ENCODE measurements around the gene METAP2.

Gene METAP2

DNA sequence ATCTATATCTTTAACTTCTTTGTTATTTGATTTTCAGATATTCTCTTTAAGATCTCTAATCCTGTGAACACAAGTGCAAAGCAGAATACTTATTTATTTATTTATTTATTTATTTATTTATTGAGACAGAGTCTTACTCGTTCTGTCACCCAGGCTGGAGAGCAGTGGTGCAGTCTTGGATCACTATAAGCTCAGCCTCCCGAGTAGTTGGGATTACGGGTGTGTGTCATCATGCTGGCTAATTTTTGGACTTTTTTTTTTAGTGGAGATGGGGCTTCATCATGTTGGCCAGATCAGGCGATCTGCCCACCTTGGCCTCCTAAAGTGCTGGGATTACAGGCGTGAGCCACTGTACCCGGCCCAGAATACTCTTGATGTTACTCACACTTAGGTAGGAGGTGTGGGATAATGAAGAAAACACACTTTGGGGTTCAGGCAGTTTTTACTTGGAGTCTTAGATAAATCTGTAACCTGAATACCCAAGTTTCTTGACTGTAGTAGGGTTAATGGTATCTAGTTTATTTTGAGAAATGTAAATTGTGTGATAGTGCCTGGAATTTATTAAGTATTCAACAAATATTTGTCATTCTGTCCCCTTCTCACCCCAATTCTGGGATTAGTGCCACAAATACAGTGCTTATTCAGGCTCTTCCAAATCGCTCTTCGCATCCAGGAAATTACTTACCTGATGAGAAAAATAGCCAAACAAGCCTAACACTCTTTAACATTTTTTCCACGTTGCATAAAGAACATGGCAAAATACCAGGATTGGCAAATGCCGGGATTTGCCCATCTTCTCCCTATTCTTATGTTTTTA, 33.0 kb downstream of the METAP2 start:
- DNase-seq (ENCODE audit: low spot score in 2 of 2), result no peak
- no peaks in the 10 kb centered on the region for H3K27me3 ChIP-seq (ENCODE audit: low read depth)
- in situ Hi-C loops (cut with MboI; ENCODE audit: low sequenced_read_pairs), result no loop called here
- H3K4me3 ChIP-seq, result no peak overlapping the region
- peaks cover 67% of the 10 kb centered on the region for H3K36me3 ChIP-seq (replicated peaks)
- H3K4me1 ChIP-seq, result no peaks in the 10 kb centered on the region
- H3K9me3 ChIP-seq, result no peaks in the 10 kb centered on the region

DNA sequence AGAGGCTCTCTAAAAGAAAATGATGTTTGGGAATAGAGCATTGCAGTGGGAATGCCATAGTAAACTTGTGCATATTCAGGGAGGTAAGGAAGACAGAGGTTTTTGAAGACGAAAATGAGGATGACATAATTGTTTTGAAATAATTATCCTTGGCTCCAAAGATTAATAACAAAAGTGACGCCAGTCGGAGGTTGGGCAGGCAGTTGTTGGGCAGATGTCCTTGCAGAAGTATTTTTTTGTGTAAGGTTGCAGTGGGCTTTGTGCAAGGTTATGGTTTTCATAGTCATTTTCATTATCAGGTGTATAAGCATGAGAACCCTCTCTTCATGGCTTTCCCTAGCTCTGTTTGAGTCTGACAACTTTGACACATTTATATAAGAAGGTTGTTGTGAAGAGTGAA, 35.3 kb downstream of the METAP2 start:
- in situ Hi-C loops (cut with MboI; ENCODE audit: low sequenced_read_pairs), result no loop called here
- Histone ChIP-seq H3K36me3 (replicated peaks) (peaks cover 74% of the 10 kb centered on the region), H3K27me3 (ENCODE audit: low read depth) (no peaks in the 10 kb centered on the region), H3K9me3 (no peaks in the 10 kb centered on the region), H3K4me3 (no peak overlapping the region), H3K4me1 (no peaks in the 10 kb centered on the region)
- DNase-seq (ENCODE audit: low spot score in 2 of 2), result no peak

DNA sequence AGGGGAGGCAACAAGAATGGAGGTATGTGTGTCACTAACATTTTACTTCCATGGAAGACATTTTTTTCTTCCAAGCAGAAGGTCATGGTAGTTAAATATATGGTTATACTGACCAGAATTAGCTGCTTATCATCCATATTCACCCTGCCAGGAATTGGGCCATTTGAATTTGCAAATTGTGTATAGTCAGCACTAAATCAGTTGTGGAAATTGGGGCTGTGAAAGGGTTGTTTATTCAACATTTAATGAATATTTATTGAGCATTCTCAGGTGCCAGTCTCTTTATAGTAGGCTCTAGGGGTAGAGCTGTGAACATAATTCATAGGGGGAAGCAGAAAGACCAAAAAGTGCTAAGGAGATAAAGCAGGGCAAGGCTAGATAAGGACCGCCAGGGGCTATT, 38.0 kb downstream of the METAP2 start:
- Histone ChIP-seq H3K27me3 (ENCODE audit: low read depth) (no peaks in the 10 kb centered on the region), H3K36me3 (replicated peaks) (peaks cover 64% of the 10 kb centered on the region), H3K9me3 (no peaks in the 10 kb centered on the region), H3K4me3 (no peak overlapping the region), H3K4me1 (no peaks in the 10 kb centered on the region)
- in situ Hi-C loops (cut with MboI; ENCODE audit: low sequenced_read_pairs), result no loop called here
- no peak for DNase-seq (ENCODE audit: low spot score in 2 of 2)

DNA sequence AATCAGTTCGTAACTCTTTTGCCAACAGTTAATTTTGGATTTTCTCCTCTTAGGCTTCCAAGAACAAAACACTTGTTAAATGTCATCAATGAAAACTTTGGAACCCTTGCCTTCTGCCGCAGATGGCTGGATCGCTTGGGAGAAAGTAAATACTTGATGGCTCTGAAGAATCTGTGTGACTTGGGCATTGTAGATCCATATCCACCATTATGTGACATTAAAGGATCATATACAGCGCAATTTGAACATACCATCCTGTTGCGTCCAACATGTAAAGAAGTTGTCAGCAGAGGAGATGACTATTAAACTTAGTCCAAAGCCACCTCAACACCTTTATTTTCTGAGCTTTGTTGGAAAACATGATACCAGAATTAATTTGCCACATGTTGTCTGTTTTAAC, 39.6 kb downstream of the METAP2 start:
- Histone ChIP-seq H3K36me3 (replicated peaks) (peaks cover 51% of the 10 kb centered on the region), H3K27me3 (ENCODE audit: low read depth) (no peaks in the 10 kb centered on the region), H3K4me1 (no peaks in the 10 kb centered on the region; the same call in 1 of the 2 replicates), H3K9me3 (no peaks in the 10 kb centered on the region), H3K4me3 (no peak overlapping the region)
- in situ Hi-C loops (cut with MboI; ENCODE audit: low sequenced_read_pairs), result no loop called here
- DNase-seq (ENCODE audit: low spot score in 2 of 2), result no peak

DNA sequence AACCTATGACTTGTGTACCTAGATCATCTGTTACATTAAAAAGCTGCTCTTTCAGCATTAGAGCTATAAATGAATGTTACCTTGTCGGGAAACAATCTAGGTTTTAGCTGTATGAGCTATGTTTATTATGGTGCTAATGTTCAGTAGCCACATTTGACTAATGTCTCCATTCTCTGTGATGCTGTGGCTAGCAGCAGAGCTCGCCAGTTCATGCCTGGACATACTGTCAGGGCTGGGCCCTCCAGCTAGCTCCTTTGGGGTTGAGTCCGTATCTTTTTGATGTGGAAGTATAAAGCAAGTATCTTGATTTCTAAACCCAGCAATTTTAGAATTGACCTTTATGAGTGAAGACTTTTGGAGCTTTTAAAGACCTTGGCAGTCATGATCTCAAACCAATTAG, 41.2 kb downstream of the METAP2 start:
- Histone ChIP-seq H3K4me1 (no peaks in the 10 kb centered on the region; the same call in 1 of the 2 replicates), H3K27me3 (ENCODE audit: low read depth) (no peaks in the 10 kb centered on the region), H3K36me3 (replicated peaks) (peaks cover 41% of the 10 kb centered on the region), H3K9me3 (no peaks in the 10 kb centered on the region), H3K4me3 (no peak overlapping the region)
- no peak for DNase-seq (ENCODE audit: low spot score in 2 of 2)
- in situ Hi-C loops (cut with MboI; ENCODE audit: low sequenced_read_pairs), result no loop called here

DNA sequence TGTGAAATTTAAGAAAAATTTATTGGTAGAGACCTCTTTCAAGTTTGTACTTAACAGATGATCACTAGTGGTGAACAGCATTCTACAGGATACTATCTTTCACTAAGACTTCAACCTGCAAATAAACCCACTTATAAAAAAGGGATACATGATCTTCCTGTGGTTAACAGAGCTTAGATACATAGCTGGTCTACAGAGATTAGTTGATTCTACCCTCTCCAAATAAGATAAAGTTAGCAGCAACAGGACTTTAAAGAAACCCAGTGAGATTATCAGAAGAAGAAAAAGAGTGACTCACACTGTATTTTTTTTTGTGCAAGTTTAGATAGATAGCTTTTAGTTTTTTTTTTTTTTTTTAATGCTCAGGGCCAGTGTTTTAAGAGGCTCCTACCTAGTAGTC, 42.8 kb downstream of the METAP2 start:
- Histone ChIP-seq H3K36me3 (replicated peaks) (peaks cover 33% of the 10 kb centered on the region), H3K4me3 (no peak overlapping the region), H3K4me1 (no peaks in the 10 kb centered on the region; the same call in 1 of the 2 replicates), H3K27me3 (ENCODE audit: low read depth) (no peaks in the 10 kb centered on the region), H3K9me3 (no peaks in the 10 kb centered on the region)
- in situ Hi-C loops (cut with MboI; ENCODE audit: low sequenced_read_pairs), result no loop called here
- DNase-seq (ENCODE audit: low spot score in 2 of 2), result no peak

DNA sequence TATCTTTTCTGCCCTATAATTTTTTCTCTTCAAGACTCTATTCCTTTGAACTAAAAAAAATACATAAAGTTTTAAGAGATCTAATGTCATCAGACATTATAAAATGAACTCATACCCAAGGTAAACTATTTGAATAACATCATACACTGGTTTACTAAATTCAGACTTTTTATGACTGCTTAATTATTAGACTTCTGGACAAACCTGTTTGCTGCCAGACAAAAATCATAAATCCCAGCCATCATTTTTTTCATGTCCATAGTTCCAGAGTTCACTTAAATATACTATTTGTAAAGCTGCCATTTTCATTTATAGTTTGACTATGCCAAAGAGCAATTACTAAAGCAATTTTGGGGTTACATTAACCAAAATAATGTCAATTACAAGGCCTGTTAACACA, 43.3 kb downstream of the METAP2 start:
- no peaks in the 10 kb centered on the region for H3K27me3 ChIP-seq (ENCODE audit: low read depth)
- no peaks in the 10 kb centered on the region; the same call in 1 of the 2 replicates for H3K4me1 ChIP-seq
- in situ Hi-C loops (cut with MboI; ENCODE audit: low sequenced_read_pairs), result no loop called here
- peaks cover 28% of the 10 kb centered on the region for H3K36me3 ChIP-seq (replicated peaks)
- H3K4me3 ChIP-seq, result no peak overlapping the region
- H3K9me3 ChIP-seq, result no peaks in the 10 kb centered on the region
- DNase-seq (ENCODE audit: low spot score in 2 of 2), result no peak

DNA sequence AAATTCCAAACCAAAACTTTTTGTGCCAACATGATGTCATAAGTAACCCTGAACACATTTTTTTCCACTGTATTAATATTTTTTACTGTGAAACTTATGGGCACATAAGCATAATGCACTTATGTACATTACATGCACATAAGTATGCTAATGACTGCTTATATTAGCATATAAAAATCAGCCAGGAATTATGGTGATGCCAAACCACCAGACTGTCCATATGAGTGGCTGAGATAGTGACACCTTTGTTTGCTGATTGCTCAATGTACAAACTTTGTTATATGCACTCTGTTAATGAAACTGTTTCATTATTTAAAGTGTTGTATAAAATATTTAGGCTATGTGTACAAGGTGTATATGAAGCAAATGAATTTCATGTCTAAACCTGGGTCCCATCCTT, 45.0 kb downstream of the METAP2 start:
- Histone ChIP-seq H3K27me3 (ENCODE audit: low read depth) (no peaks in the 10 kb centered on the region), H3K4me1 (no peaks in the 10 kb centered on the region; the same call in 1 of the 2 replicates), H3K4me3 (no peak overlapping the region), H3K9me3 (no peaks in the 10 kb centered on the region), H3K36me3 (replicated peaks) (peaks cover 11% of the 10 kb centered on the region)
- no peak for DNase-seq (ENCODE audit: low spot score in 2 of 2)
- in situ Hi-C loops (cut with MboI; ENCODE audit: low sequenced_read_pairs), result no loop called here

DNA sequence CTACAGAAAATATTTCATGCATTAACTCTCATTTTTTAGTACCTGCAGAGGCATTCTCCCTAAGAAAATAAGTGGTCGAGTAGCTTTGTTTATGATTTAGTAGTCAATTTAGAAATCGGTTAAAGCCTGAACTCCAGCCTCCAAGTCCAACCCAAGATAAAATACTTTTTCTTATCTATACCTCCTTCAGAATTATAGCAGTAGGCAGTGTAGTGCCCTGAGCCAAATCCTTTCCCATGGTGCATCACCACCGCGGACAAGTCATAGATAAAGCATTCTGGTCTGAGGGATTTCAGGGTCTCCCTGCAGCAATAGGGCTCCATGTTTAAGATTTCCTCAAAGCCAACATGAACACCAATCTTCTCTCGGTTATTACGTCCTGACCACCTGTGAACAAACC, 46.9 kb downstream of the METAP2 start:
- Histone ChIP-seq H3K27me3 (ENCODE audit: low read depth) (no peaks in the 10 kb centered on the region), H3K9me3 (no peaks in the 10 kb centered on the region), H3K4me3 (no peak overlapping the region), H3K4me1 (no peaks in the 10 kb centered on the region; the same call in 1 of the 2 replicates), H3K36me3 (replicated peaks) (no peaks in the 10 kb centered on the region)
- DNase-seq (ENCODE audit: low spot score in 2 of 2), result no peak
- in situ Hi-C loops (cut with MboI; ENCODE audit: low sequenced_read_pairs), result no loop called here

DNA sequence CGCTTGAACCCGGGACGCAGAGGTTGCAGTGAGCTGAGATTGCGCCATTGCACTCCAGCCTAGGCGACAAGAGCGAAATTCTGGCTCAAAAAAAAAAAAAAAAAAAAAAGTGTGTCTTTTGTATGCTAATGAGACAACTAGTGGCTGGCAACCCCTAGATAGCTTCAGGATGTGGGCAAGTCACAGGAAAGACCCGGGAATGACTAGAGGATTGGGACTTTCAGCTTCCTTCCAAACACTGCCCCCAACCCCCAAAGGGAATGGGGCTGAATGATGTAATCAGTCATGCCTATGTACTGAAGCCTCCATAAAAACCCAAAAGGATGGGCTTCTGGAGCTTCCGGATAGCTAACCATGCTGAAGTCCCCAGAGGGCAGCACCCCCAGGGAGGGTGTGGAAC, 48.7 kb downstream of the METAP2 start:
- in situ Hi-C loops (cut with MboI; ENCODE audit: low sequenced_read_pairs), result no loop called here
- Histone ChIP-seq H3K9me3 (no peaks in the 10 kb centered on the region), H3K36me3 (replicated peaks) (no peaks in the 10 kb centered on the region), H3K27me3 (ENCODE audit: low read depth) (no peaks in the 10 kb centered on the region), H3K4me1 (no peaks in the 10 kb centered on the region; the same call in 1 of the 2 replicates), H3K4me3 (no peak overlapping the region)
- no peak for DNase-seq (ENCODE audit: low spot score in 2 of 2)

DNA sequence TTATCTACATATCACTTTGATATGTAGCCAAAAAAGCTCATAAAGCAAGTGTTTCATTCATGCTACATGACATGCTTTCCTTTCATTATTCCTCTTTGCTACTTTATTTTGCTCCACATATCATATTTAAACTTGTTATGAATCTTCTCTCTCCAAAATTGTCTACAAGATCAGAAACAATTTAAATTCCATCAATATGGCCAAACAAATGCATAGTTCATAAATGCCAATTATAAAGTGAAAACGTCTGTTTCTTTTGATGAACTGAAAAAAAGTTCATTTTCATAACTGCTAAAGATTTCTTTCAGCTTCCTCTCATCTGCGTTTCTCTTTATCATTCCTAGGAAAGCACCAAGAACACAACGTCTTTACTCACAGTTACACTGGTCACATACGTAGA, 54.5 kb downstream of the METAP2 start:
- no peaks in the 10 kb centered on the region for H3K9me3 ChIP-seq

DNA sequence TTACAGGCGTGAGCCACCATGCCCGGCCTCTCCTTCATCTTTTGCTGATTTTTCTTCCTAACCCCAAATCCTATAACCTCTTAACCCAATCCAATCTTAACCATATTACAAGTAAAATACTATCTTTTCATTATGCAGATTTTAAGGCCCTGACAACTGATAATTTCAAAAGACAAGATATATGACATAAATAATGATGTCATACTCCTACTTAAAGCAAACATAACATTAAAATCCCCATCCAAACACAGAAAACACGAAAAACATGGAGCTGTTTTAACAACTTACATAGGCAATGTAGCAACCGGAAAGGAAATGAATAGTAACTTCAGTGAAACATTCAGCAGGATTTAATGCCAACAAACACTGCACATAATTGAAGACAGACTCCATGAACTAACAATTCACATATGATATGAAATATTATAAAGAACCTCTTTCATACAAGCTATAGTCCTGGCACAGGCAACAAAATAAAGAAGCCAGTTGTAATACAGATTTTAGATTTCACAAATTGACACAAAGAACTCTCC, 55.8 kb downstream of the METAP2 start:
- no peaks in the 10 kb centered on the region for H3K9me3 ChIP-seq
- no peak for DNase-seq (ENCODE audit: low spot score in 2 of 2)
- H3K4me1 ChIP-seq, result no peaks in the 10 kb centered on the region
- in situ Hi-C loops (cut with MboI; ENCODE audit: low sequenced_read_pairs), result loop anchor here (5.0 to 25.0 kb wide), 2 partner anchors 412 to 992 kb away; no protein-coding TSS in a partner anchor
- no peaks in the 10 kb centered on the region for H3K36me3 ChIP-seq (replicated peaks)
- no peak overlapping the region for H3K4me3 ChIP-seq
- H3K27me3 ChIP-seq (ENCODE audit: low read depth), result peaks cover 15% of the 10 kb centered on the region; the same call in 1 of the 2 replicates

More for the DNA sequence above, 54.5 kb downstream of the METAP2 start:
- Histone ChIP-seq H3K27me3 (ENCODE audit: low read depth) (peaks cover 13% of the 10 kb centered on the region; the same call in 1 of the 2 replicates), H3K4me1 (no peaks in the 10 kb centered on the region), H3K36me3 (replicated peaks) (no peaks in the 10 kb centered on the region), H3K4me3 (no peak overlapping the region)
- DNase-seq (ENCODE audit: low spot score in 2 of 2), result no peak
- in situ Hi-C loops (cut with MboI; ENCODE audit: low sequenced_read_pairs), result loop anchor here (25.0 kb wide), 1 partner anchor 991 kb away; no protein-coding TSS in a partner anchor

DNA sequence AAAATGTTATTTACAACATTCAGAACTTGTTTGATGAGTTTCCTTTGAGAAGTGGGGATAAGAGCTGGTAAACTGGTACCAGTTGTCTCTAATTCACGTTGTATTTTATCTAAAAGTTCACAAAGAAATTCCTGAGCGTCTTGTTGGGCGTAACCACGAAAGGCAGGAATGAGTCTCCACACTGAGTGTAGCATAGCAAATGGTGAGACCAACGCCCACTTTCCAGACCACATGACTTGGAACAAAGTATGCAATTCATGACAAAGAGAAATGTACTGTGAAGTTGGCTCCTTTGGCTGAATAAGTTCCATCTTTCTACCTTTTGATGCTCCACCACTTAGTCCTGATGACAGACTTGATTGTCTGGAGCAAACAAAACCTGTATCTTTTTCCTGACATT, 58.9 kb downstream of the METAP2 start:
- DNase-seq (ENCODE audit: low spot score in 2 of 2), result no peak
- Histone ChIP-seq H3K36me3 (replicated peaks) (no peaks in the 10 kb centered on the region), H3K9me3 (no peaks in the 10 kb centered on the region), H3K4me1 (peaks cover under 1% of the 10 kb centered on the region; the same call in 1 of the 2 replicates), H3K27me3 (ENCODE audit: low read depth) (peaks cover 16% of the 10 kb centered on the region), H3K4me3 (no peak overlapping the region)
- in situ Hi-C loops (cut with MboI; ENCODE audit: low sequenced_read_pairs), result loop anchor here (5.0 to 25.0 kb wide), 2 partner anchors 416 to 996 kb away; no protein-coding TSS in a partner anchor

DNA sequence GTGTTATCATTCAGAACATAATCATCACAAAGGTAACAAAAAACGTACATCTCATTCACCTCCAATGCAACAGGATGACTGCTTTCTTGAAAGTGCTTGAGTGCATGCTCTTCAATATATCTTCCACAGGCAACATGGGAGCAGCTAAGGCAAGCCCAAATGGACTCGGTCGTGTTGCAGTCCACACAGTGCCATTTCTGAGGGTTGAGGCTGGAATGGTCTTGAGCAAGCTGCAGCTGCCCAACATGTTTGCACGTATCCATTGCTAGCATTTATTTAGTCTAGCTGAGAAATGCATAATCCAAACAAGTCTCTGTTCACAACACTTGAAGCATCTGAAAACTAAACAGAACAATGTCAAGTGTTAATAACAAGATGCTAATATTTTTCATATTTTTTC, 60.0 kb downstream of the METAP2 start:
- H3K36me3 ChIP-seq (replicated peaks), result no peaks in the 10 kb centered on the region

More for the DNA sequence above, 60.0 kb downstream of the METAP2 start:
- Histone ChIP-seq H3K4me3 (no peak overlapping the region), H3K27me3 (ENCODE audit: low read depth) (peaks cover 21% of the 10 kb centered on the region), H3K4me1 (peaks cover 7% of the 10 kb centered on the region; the same call in 1 of the 2 replicates), H3K9me3 (no peaks in the 10 kb centered on the region)
- DNase-seq (ENCODE audit: low spot score in 2 of 2), result no peak
- in situ Hi-C loops (cut with MboI; ENCODE audit: low sequenced_read_pairs), result loop anchor here (5.0 to 25.0 kb wide), 2 partner anchors 417 to 997 kb away; no protein-coding TSS in a partner anchor

All from HAP-1 (cell line).